ENCODE measurements around the gene THBS4.

THBS4 gene

DNA sequence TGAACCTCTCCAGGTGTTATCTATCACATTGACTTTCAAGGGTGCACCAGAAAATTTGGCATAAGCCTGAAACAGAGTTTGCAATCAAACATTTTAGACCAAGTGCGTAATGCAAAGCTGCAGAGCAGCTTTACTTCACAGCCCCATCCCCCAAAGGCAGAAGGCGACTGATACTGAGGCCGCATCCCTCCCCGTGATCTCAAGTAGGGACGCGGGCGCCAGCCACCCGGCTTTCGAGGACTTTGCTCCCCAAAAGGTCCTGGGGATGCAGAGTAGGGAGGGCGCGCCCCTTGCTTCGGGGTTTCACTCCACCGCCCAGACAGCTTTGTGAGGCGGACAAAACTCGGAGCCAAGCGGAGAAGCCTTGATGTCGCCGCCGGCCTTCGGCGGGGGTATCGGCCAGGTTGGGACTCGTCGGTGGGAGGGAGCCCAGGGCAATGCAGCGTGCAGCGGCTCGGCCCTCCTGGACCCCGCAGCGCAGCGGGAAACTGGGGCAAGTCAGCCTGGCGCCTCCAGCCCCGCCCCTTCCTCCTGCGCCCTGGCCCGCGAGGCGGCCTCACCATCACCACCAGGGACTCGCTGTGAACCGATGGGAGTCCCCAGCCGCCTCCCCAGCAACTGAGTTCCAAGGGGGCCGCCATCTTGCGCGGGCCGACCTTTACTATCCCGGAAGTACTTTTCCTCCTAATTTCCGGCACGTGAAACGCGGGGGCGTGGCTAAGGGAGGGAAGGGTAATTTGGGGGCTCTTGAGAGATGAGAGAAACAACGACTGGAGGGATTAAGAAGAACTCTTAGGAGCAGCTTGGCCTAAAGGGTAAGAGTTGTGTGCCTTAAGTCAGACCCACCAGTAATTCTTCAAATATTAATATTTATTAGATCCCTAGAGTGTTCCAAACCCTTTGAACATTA is 44.3 kb upstream of the THBS4 start, which contains the start of gene MTX3 (continued):
- TF ChIP-seq ZNF639 (tag by site-specific recombination; IDR thresholded peaks at IDR 0.05) (peak; percentile 74; the same call in 1 of the 2 replicates), ZNF26 (tag by site-specific recombination; IDR thresholded peaks at IDR 0.05) (no peak), ZNF701 (tag by site-specific recombination; IDR thresholded peaks at IDR 0.05) (no peak), ZNF311 (tag by site-specific recombination; IDR thresholded peaks at IDR 0.05; ENCODE audit: borderline replicate concordance) (no peak), MYNN (tag by site-specific recombination; IDR thresholded peaks at IDR 0.05; ENCODE audit: borderline replicate concordance) (no peak), SCRT2 (tag by site-specific recombination; IDR thresholded peaks at IDR 0.05) (no peak), ZNF664 (tag by site-specific recombination; IDR thresholded peaks at IDR 0.05) (no peak), ZNF555 (tag by site-specific recombination; conservative IDR thresholded peaks at IDR 0.05) (no peak), ZNF521 (tag by site-specific recombination; IDR thresholded peaks at IDR 0.05) (no peak), ZNF610 (tag by site-specific recombination; IDR thresholded peaks at IDR 0.05; ENCODE audit: borderline replicate concordance) (no peak), HOXC10 (CRISPR knock-in tag; IDR thresholded peaks at IDR 0.05) (no peak), TSHZ1 (tag by site-specific recombination; IDR thresholded peaks at IDR 0.05; ENCODE audit: borderline replicate concordance) (no peak), ZNF660 (tag by site-specific recombination; IDR thresholded peaks at IDR 0.05) (peak; percentile 68; the same call in 1 of the 2 replicates), ZNF404 (tag by site-specific recombination; IDR thresholded peaks at IDR 0.05) (no peak), ZBTB20 (tag by site-specific recombination; IDR thresholded peaks at IDR 0.05) (peak; percentile 60; the same call in 1 of the 2 replicates), ZNF211 (tag by site-specific recombination; IDR thresholded peaks at IDR 0.05; ENCODE audit: low read depth) (no peak), ZNF488 (tag by site-specific recombination; IDR thresholded peaks at IDR 0.05) (no peak), SP2 (tag by site-specific recombination; IDR thresholded peaks at IDR 0.05) (peak; percentile 79), ZNF549 (tag by site-specific recombination; IDR thresholded peaks at IDR 0.05) (no peak), ZNF114 (tag by site-specific recombination; IDR thresholded peaks at IDR 0.05) (no peak), KLF1 (tag by site-specific recombination; IDR thresholded peaks at IDR 0.05) (no peak), ZNF768 (tag by site-specific recombination; IDR thresholded peaks at IDR 0.05) (no peak; the same call in 1 of the 2 replicates), ZNF174 (tag by site-specific recombination; IDR thresholded peaks at IDR 0.05) (no peak), ZNF19 (tag by site-specific recombination; IDR thresholded peaks at IDR 0.05; ENCODE audit: low read depth) (no peak), SCRT1 (tag by site-specific recombination; IDR thresholded peaks at IDR 0.05; ENCODE audit: borderline replicate concordance) (no peak), ZBTB21 (tag by site-specific recombination; IDR thresholded peaks at IDR 0.05) (no peak), ZNF266 (tag by site-specific recombination; IDR thresholded peaks at IDR 0.05; ENCODE audit: low read depth) (no peak)
- TF ChIP-seq, protein P1, sequence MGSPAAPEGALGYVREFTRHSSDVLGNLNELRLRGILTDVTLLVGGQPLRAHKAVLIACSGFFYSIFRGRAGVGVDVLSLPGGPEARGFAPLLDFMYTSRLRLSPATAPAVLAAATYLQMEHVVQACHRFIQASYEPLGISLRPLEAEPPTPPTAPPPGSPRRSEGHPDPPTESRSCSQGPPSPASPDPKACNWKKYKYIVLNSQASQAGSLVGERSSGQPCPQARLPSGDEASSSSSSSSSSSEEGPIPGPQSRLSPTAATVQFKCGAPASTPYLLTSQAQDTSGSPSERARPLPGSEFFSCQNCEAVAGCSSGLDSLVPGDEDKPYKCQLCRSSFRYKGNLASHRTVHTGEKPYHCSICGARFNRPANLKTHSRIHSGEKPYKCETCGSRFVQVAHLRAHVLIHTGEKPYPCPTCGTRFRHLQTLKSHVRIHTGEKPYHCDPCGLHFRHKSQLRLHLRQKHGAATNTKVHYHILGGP (tag by site-specific recombination; IDR thresholded peaks at IDR 0.05), result no peak
- TF ChIP-seq, protein P2, sequence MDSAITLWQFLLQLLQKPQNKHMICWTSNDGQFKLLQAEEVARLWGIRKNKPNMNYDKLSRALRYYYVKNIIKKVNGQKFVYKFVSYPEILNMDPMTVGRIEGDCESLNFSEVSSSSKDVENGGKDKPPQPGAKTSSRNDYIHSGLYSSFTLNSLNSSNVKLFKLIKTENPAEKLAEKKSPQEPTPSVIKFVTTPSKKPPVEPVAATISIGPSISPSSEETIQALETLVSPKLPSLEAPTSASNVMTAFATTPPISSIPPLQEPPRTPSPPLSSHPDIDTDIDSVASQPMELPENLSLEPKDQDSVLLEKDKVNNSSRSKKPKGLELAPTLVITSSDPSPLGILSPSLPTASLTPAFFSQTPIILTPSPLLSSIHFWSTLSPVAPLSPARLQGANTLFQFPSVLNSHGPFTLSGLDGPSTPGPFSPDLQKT (IDR thresholded peaks at IDR 0.05; ENCODE audit: borderline replicate concordance, low read depth, low read length), result no peak

Data from HEK293 (cell line).